Glutamatergic neuron (in vitro differentiated cells): ENCODE measurements around the gene SIX2. TPM values are rescaled to one million over a fixed set of nuclear protein-coding genes. Genes with fewer than 3 reads are reported as not detected.
A peak's percentile ranks its signal among the peaks of the same experiment; 100 is the strongest.

ENCODE experiments used
- DNase-seq: peaks from one replicate; pipeline ENCODE4 v3.0.0; 2022
- H3K27ac Mint-ChIP-seq: one replicate; pipeline ENCODE4 v1.8.0; 2020; ENCODE audit warnings: mild to moderate bottlenecking, mixed read lengths, inconsistent platforms; ENCODE audit not compliant: unreplicated experiment
- H3K27me3 Mint-ChIP-seq: one replicate; pipeline ENCODE4 v1.8.0; 2020; ENCODE audit warnings: mild to moderate bottlenecking, moderate library complexity, mixed read lengths, inconsistent platforms; ENCODE audit not compliant: unreplicated experiment
- H3K36me3 Mint-ChIP-seq: one replicate; pipeline ENCODE4 v1.8.0; 2020; ENCODE audit warnings: mild to moderate bottlenecking, mixed read lengths, inconsistent platforms; ENCODE audit not compliant: unreplicated experiment
- H3K4me1 Mint-ChIP-seq: one replicate; pipeline ENCODE4 v1.8.0; 2020; ENCODE audit warnings: mild to moderate bottlenecking, low read depth, mixed read lengths, inconsistent platforms; ENCODE audit not compliant: unreplicated experiment
- H3K4me3 Mint-ChIP-seq: one replicate; pipeline ENCODE4 v1.8.0; 2020; ENCODE audit warnings: mild to moderate bottlenecking, mixed read lengths, inconsistent platforms; ENCODE audit not compliant: unreplicated experiment
- H3K9me3 Mint-ChIP-seq: one replicate; pipeline ENCODE4 v1.8.0; 2020; ENCODE audit warnings: mild to moderate bottlenecking, moderate library complexity, mixed read lengths, inconsistent platforms; ENCODE audit not compliant: unreplicated experiment
- CTCF ChIP-seq: fragments of 200-600 bp; sonication (generic); IDR thresholded peaks from one replicate; pipeline ENCODE4 v1.5.0; 2021; ENCODE audit not compliant: partially characterized antibody, unreplicated experiment
- total RNA-seq: library from RNA; stranded (reverse); fragmentation: NEBNext Ultra II Directional; extraction: Animal tissue kit (Norgen Biotek cat#: 25700); gene quantifications from one replicate; pipeline ENCODE4 v1.2.1, GENCODE V29; 2021; ENCODE audit not compliant: unreplicated experiment

The SIX2 gene
- total RNA-seq, 1 donor from 2014 or later, result 0.56 TPM

GRCh38 chr2:45010702-45011012 lies 1.4 kb upstream of the SIX2 start:
- DNase-seq, result no peak
- H3K27ac Mint-ChIP-seq, result no peak overlapping the region
- no peak for TF ChIP-seq CTCF
- peaks cover 6% of the 10 kb centered on the region for H3K4me1 Mint-ChIP-seq
- peaks cover 43% of the 10 kb centered on the region for H3K27me3 Mint-ChIP-seq
- peak overlapping the region; percentile 74 for H3K4me3 Mint-ChIP-seq
- peaks cover 8% of the 10 kb centered on the region for H3K36me3 Mint-ChIP-seq
- peaks cover 18% of the 10 kb centered on the region for H3K9me3 Mint-ChIP-seq

GRCh38 chr2:45009928-45010701 lies 863 bp upstream of the SIX2 start:
- peaks cover 47% of the 10 kb centered on the region for H3K27me3 Mint-ChIP-seq
- peaks cover 19% of the 10 kb centered on the region for H3K9me3 Mint-ChIP-seq
- DNase-seq, result peak; percentile 52
- peak overlapping the region; percentile 74 for H3K4me3 Mint-ChIP-seq
- H3K36me3 Mint-ChIP-seq, result peaks cover 8% of the 10 kb centered on the region
- TF ChIP-seq CTCF, result no peak
- no peak overlapping the region for H3K27ac Mint-ChIP-seq
- peaks cover 6% of the 10 kb centered on the region for H3K4me1 Mint-ChIP-seq

GRCh38 chr2:45008296-45009129 lies 739 bp downstream of the SIX2 start:
- peaks cover 3% of the 10 kb centered on the region for H3K4me1 Mint-ChIP-seq

GRCh38 chr2:45007961-45008295 lies 1.3 kb downstream of the SIX2 start:
- H3K9me3 Mint-ChIP-seq, result peaks cover 18% of the 10 kb centered on the region
- peaks cover 51% of the 10 kb centered on the region for H3K27me3 Mint-ChIP-seq
- H3K27ac Mint-ChIP-seq, result no peak overlapping the region
- H3K4me3 Mint-ChIP-seq, result peak overlapping the region; percentile 52
- DNase-seq, result no peak
- H3K36me3 Mint-ChIP-seq, result peaks cover 4% of the 10 kb centered on the region
- peaks cover 3% of the 10 kb centered on the region for H3K4me1 Mint-ChIP-seq
- TF ChIP-seq CTCF, result no peak

More at GRCh38 chr2:45008296-45009129, 739 bp downstream of the SIX2 start:
- TF ChIP-seq CTCF, result no peak
- no peak for DNase-seq
- H3K9me3 Mint-ChIP-seq, result peaks cover 18% of the 10 kb centered on the region
- peaks cover 47% of the 10 kb centered on the region for H3K27me3 Mint-ChIP-seq
- H3K4me3 Mint-ChIP-seq, result peak overlapping the region; percentile 75
- peaks cover 4% of the 10 kb centered on the region for H3K36me3 Mint-ChIP-seq
- no peak overlapping the region for H3K27ac Mint-ChIP-seq

GRCh38 chr2:45006942-45007287 lies 2.3 kb downstream of the SIX2 start:
- TF ChIP-seq CTCF, result no peak
- peaks cover 18% of the 10 kb centered on the region for H3K9me3 Mint-ChIP-seq
- DNase-seq, result no peak
- H3K27me3 Mint-ChIP-seq, result peaks cover 45% of the 10 kb centered on the region
- peaks cover 2% of the 10 kb centered on the region for H3K4me1 Mint-ChIP-seq
- H3K27ac Mint-ChIP-seq, result no peak overlapping the region
- peaks cover 4% of the 10 kb centered on the region for H3K36me3 Mint-ChIP-seq
- no peak overlapping the region for H3K4me3 Mint-ChIP-seq
